ENCODE data around the gene PSG1.
"Not testable (repeated sequence)": the region's sequence is repeated elsewhere in the genome, so short reads cannot be mapped to it uniquely, and the experiment has no call there.

Gene PSG1

DNA sequence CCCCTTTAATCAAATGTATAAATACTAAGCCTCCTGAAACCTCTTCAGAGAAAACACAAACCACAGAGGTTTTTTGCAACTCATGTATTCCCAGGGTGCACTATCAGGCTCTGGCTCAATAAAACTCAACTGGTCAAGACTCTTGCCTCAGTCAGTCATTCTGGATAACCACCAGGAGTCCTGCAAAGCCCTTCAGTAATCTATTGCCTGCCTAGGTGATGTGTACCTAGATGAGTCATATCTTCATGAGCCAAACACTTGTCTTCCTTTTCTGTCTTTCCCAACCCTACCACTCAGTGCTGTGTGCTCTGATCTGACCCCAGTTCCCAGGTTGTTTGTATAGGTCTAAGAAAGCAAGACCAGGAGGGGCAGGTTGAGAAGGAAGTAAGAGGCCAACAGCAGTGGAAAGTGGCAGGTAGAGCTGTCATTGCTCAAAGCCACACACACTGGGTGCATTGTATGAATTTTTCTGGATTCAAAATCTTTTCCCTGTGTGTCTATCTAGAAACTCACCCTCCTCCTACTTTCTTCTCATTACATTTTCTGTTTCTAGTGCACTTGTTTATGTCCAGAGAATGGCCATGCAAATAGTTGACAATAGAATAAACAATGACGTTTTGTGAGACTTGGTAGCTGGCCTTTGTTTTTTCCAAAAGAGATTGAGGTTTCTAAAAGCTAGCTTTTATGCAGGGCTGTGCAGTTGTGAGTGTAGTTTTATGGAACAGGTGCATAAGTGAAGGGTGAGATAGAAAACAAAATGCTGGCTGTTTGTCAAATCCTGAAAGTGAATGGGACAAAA, 48.1 kb downstream of the PSG1 start:
- DNase-seq (ENCODE audit: extremely low read depth in 1 of 2, low read depth in 1 of 2), result no peak

DNA sequence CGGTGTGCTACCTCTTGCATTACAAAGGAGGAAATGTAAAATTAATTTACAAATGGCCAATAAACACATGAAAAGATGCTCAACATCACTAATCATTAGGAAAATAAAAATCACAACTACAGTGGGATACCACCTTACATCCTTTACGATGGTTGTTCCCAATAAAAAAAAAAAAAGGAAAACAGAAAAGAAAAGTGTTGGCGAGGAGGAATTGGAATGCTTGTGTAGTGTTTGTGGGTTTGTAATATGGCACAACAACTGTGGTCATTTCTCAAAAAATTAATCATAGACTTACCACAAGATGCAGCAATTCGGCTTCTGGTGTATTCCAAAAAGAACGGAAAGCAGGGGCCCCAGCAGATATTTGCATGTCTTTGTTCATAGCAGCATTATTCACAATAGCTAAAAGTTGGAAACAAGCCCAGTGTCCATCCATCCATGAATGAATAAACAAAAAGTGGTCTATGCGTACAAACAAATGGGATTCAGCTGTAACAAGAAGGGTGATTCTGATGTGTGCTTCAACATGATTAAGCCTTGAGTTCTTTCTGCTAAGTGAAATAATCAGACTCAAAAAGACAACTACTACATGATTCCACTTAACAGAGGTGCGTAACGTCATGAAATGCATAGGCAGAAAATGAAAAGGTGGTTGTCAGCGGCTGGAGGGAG, 58.1 kb downstream of the PSG1 start:
- DNase-seq (ENCODE audit: extremely low read depth in 1 of 2, low read depth in 1 of 2), result not testable (repeated sequence)

DNA sequence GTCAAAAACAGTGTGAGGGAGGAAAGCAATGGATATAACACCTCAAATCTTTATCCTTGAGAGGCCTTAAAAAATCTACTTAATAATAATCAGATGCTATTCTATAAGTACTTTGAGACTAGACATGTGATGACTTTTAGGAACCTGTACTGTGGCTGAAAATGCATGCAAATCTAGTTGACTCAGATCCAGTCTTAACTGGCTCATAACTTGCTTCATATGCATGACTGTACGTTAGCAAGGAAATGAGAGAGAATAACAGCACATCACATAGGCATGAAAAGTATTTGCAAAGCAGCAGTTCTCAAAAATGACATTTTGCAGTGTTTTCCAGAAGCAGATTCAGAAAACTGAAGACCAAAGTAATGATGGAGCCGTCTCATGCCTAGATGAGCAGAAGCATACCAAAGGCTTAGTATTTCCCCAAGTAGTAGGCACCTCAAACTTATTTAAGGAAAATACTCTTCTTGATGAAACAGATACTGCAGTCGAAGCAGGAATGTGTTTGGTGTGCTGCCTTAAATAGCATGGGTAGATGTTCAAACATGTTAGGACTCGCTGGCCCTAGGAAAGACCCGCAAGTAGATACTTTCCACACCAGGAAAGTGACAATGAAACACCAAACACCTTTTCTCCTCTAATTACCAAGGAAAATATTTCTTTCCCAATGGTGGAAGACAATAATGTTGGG, 59.4 kb downstream of the PSG1 start:
- not testable (repeated sequence) for DNase-seq (ENCODE audit: extremely low read depth in 1 of 2, low read depth in 1 of 2)

DNA sequence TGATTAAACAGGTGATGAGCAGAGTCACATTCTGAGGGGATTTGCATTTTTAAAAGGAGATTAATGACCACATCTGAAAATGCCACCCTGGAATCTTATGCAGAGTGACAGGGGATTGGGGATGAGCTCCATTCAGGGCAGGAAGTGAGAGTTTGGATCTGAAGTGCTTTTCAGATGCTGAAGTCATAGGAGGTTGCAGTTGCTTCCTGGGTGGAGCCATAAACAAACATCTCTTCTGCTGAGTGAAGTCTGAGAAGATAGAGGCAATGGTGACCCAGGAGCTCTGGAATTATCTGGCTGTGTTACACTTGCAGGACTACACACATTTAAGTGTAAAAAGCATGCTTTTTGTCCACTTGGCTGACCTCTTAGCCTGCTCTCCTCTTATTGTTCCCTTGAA, 62.6 kb downstream of the PSG1 start:
- DNase-seq (ENCODE audit: extremely low read depth in 1 of 2, low read depth in 1 of 2), result no peak

Data from stimulated activated CD8-positive, alpha-beta memory T cell treated with anti-CD3 and anti-CD28 coated beads, Interleukin-7, amount 100 ng/mL, for 48 hours (primary cell).